Measurements from ENCODE around the gene NABP1.

GRCh38 chr2:191679818-191680600, 2.1 kb downstream of the NABP1 start:
- TF ChIP-seq CTCF (conservative IDR thresholded peaks at IDR 0.05; ENCODE audit: low read length), result no peak
- TF ChIP-seq EZH2phosphoT487 (IDR thresholded peaks at IDR 0.05; ENCODE audit: borderline replicate concordance), result no peak

Data from Loucy (cell line).